ENCODE measurements around the gene S100A14.

GRCh38 chr1:153588482-153588881 lies 27.6 kb downstream of the S100A14 start:
- TF ChIP-seq CTCF (IDR thresholded peaks at IDR 0.05 in 2 of 3, conservative IDR thresholded peaks at IDR 0.05 in 1 of 3; ENCODE audit: borderline replicate concordance in 1 of 3, insufficient read depth in 1 of 3, low read depth in 2 of 3, low read length in 2 of 3) (no peak), EZH2 (IDR thresholded peaks at IDR 0.05) (no peak), SIN3A (IDR thresholded peaks at IDR 0.05; ENCODE audit: low read depth) (no peak), SP1 (IDR thresholded peaks at IDR 0.05; ENCODE audit: low read depth) (no peak), POLR2AphosphoS5 (IDR thresholded peaks at IDR 0.05; ENCODE audit: low read depth, low read length) (no peak)

Measured in HCT116 (cell line).